Measurements from ENCODE around the gene SEPTIN14.
"Not testable (repeated sequence)": the region's sequence is repeated elsewhere in the genome, so short reads cannot be mapped to it uniquely, and the experiment has no call there.

SEPTIN14 gene

GRCh38 chr7:55778631-55779030 is 83.9 kb downstream of the SEPTIN14 start:
- DNase-seq, result no peak

DNA sequence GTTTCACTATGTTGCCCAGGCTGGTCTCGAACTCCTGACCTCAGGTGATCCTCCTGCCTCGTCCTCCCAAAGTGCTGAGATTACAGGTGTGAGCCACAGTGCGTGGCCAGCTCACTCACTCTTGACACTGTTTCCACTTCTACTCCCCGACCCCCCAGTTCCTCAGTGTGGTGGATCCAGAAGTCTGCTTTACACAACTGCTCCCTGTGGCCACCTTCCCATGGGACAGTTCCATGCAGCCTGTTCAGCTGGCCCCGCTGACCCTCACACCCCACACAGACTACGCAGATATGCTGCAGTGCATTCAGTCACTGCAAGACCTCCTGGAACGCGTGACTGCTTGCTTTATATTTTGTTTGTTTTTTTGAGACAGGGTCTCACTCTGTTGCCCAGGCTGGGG is 86.4 kb downstream of the SEPTIN14 start:
- DNase-seq, result no peak

GRCh38 chr7:55775051-55775420 is 87.5 kb downstream of the SEPTIN14 start:
- no peak for DNase-seq

DNA sequence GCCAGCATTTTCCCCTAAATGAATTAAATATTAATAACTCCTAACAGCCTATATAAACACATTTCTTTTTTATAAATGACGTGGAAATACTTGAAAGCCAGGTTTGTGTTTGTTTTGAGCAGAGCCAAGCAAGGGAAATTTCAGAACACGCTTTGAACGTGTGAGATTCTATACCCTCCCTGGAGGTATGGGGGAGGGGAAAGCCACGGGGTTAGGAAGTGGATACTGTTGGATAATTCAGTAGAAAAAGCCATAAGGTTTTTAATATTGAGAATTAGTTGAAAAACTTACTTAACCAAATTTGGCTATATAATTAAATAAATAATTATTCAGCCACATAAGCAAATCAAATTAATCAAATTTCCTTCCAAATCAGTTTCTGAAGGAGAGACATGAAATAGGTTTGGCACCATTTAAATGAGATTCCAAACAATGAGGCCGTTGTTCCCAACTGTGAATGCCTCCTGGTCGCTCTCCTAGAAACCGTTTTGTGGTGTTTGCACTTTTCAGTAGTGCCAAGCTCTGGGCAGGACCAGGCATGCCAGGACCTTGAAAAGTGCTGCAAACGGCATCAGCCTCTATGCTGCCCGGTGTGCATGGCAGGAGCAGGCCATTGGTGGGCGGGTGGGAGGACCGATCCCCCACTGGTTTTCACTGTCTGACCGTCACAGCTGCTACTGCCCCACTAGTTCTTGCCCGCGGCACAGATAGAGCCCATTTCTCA is 88.1 kb downstream of the SEPTIN14 start:
- DNase-seq, result no peak

GRCh38 chr7:55770778-55771177 is 91.8 kb downstream of the SEPTIN14 start:
- DNase-seq, result no peak

- DNase-seq, result not testable (repeated sequence)
Observed at GRCh38 chr7:55753274-55753862, 109.2 kb downstream of the SEPTIN14 start.

GRCh38 chr7:55744706-55745105 is 117.8 kb downstream of the SEPTIN14 start:
- DNase-seq, result not testable (repeated sequence)

All from CD4-positive, alpha-beta T cell treated with Interleukin-1 beta for 1 hour (primary cell).